ENCODE results near the gene UBE2U. TPM values are rescaled to one million over a fixed set of nuclear protein-coding genes. Genes with fewer than 3 reads are reported as not detected.
A peak's percentile ranks its signal among the peaks of the same experiment; 100 is the strongest.

The UBE2U gene
- total and polyA plus RNA-seq, 2 of the 4 experiments (the other 2 are of a cell fraction) = not detected

DNA sequence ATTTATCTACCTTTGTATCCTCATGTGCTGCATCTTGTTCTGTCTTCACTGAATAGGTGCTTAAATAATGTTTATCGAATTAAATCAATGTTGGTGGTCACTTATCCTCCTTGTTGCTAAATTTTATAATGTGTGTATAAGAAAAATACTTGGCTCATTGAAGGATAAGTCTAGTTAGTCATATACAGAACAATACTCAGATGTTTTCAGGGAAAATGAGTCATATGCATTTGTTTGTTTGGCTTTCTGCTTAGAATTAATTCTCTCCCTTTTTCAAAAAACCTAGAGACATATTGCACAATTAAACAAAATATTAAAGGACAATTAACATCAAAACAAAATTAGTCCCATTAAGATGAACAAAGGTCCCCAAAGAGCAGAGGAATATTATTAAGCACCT, 89.0 kb downstream of the UBE2U start:
- Histone ChIP-seq H3K9me1 (ENCODE audit: insufficient read depth, low read length) (no peaks in the 10 kb centered on the region), H2BK5ac (ENCODE audit: low read depth, low read length, poor library complexity, severe bottlenecking) (no peak overlapping the region), H3K4me3 (ENCODE audit: insufficient read depth, low read depth, low read length) (no peak overlapping the region), H3K56ac (ENCODE audit: extremely low read depth, insufficient read depth, low read length) (no peak overlapping the region), H3K27ac (ENCODE audit: insufficient read depth, low read length) (no peak overlapping the region), H3K14ac (replicated peaks; ENCODE audit: low read depth, low read length) (no peak overlapping the region), H3K27me3 (ENCODE audit: control insufficient read depth, insufficient read depth, low read length) (peaks cover 2% of the 10 kb centered on the region), H3K23ac (ENCODE audit: low read depth, low read length) (no peak overlapping the region), H2AK9ac (replicated peaks; ENCODE audit: low read depth, low read length, poor library complexity) (no peak overlapping the region), H4K5ac (ENCODE audit: low read depth, low read length) (no peak overlapping the region), H3K4me1 (ENCODE audit: control insufficient read depth, insufficient read depth, low read length) (no peaks in the 10 kb centered on the region), H2BK15ac (ENCODE audit: low read depth, low read length) (no peak overlapping the region), H4K91ac (ENCODE audit: insufficient read depth, low read depth, low read length) (no peak overlapping the region), H3K4me2 (ENCODE audit: low read depth, low read length) (no peak overlapping the region), H2AK5ac (ENCODE audit: low read depth, low read length) (no peak overlapping the region), H3K4ac (ENCODE audit: low read depth, low read length) (no peak overlapping the region), H3K9me3 (ENCODE audit: control insufficient read depth, insufficient read depth, low read length) (no peaks in the 10 kb centered on the region; the same call in 1 of the 2 replicates), H2BK20ac (ENCODE audit: low read depth, low read length) (no peak overlapping the region), H2BK120ac (ENCODE audit: low read depth, low read length) (no peak overlapping the region), H3K36me3 (ENCODE audit: control insufficient read depth, insufficient read depth, low read length) (no peaks in the 10 kb centered on the region), H3K9ac (ENCODE audit: low read depth, low read length) (no peak overlapping the region), H4K20me1 (ENCODE audit: insufficient read depth, low read length) (no peaks in the 10 kb centered on the region), H3K79me1 (ENCODE audit: low read depth in 1 of 2, low read length in 2 of 2) (no peaks in the 10 kb centered on the region), H4K8ac (ENCODE audit: low read depth in 2 of 2, low read length in 2 of 2) (no peak overlapping the region), H2AFZ (replicated peaks; ENCODE audit: low read length, poor library complexity) (no peak overlapping the region), H3K18ac (ENCODE audit: low read depth, low read length) (no peak overlapping the region)
- TF ChIP-seq NFE2L2 (IDR thresholded peaks at IDR 0.05; ENCODE audit: low read depth, low read length) = no peak
- TF ChIP-seq CEBPB (IDR thresholded peaks at IDR 0.05; ENCODE audit: low read depth, low read length) = 0 out of 2 replicates have a peak, but pooled peaks have one; percentile 29
- intact Hi-C loops (cut with micrococcal nuclease) = no loop called here
- ChIA-PET CTCF (no interaction called here), POLR2A (ENCODE audit: unreplicated experiment) (no interaction called here)
- dilution Hi-C loops (cut with HindIII; ENCODE audit: low sequenced_read_pairs, unreplicated experiment) = no loop called here
- no TSS peak for BruUV-seq (replicated peaks)
- DNase-seq (no peak), ATAC-seq (ENCODE audit: low read depth) (no peak)
- in situ Hi-C loops (cut with MboI; ENCODE audit: low sequenced_read_pairs) = no loop called here
- no CpG with 5 or more reads among the region's 1 CpG for WGBS, 2 experiments (ENCODE audit: extremely low coverage in 2 of 2, insufficient read length in 1 of 2)
